Activated naive CD4-positive, alpha-beta T cell (primary cell): ENCODE measurements around the gene GOSR2.
"Not testable (repeated sequence)": the region's sequence is repeated elsewhere in the genome, so short reads cannot be mapped to it uniquely, and the experiment has no call there.

Experiments
- DNase-seq, 4 experiments: peaks; one replicate each; lab custom pipeline; 2025; lab: John Stamatoyannopoulos, UW

The GOSR2 gene

GRCh38 chr17:46930051-46930450, 7.1 kb downstream of the GOSR2 start:
- no peak for DNase-seq

- DNase-seq = no peak
These were observed 8.6 kb downstream of the GOSR2 start for GRCh38 chr17:46931596-46931995.

- DNase-seq = no peak
These were observed 12.8 kb downstream of the GOSR2 start for GRCh38 chr17:46935658-46936266.

- DNase-seq = peak; percentile 15 to 50 (median 35)
These were observed 17.9 kb downstream of the GOSR2 start for GRCh38 chr17:46940692-46941404.

GRCh38 chr17:46942441-46943217, 19.7 kb downstream of the GOSR2 start:
- peak in 2 of 4 experiments; percentile 23 to 30 for DNase-seq

GRCh38 chr17:46943218-46943500, 20.2 kb downstream of the GOSR2 start:
- DNase-seq = no peak

GRCh38 chr17:46943501-46944393, 20.8 kb downstream of the GOSR2 start:
- DNase-seq = no peak

GRCh38 chr17:46944931-46945330, 22.0 kb downstream of the GOSR2 start:
- no peak for DNase-seq

GRCh38 chr17:46947216-46947615, 24.3 kb downstream of the GOSR2 start:
- DNase-seq = no peak

GRCh38 chr17:46948544-46948943, 25.6 kb downstream of the GOSR2 start:
- DNase-seq = no peak

- no peak for DNase-seq
These were observed 26.6 kb downstream of the GOSR2 start for GRCh38 chr17:46949291-46950174.

- DNase-seq = no peak
These were observed 27.5 kb downstream of the GOSR2 start for GRCh38 chr17:46950342-46950996.

- DNase-seq = no peak
These were observed 28.1 kb downstream of the GOSR2 start for GRCh38 chr17:46950997-46951621.

GRCh38 chr17:46951706-46952105, 28.7 kb downstream of the GOSR2 start:
- no peak for DNase-seq

- DNase-seq = no peak
These were observed 29.2 kb downstream of the GOSR2 start for GRCh38 chr17:46952115-46952514.

GRCh38 chr17:46953191-46953590, 30.2 kb downstream of the GOSR2 start:
- not testable (repeated sequence) for DNase-seq

- no peak for DNase-seq
These were observed 35.2 kb downstream of the GOSR2 start for GRCh38 chr17:46958041-46958591.

GRCh38 chr17:46960152-46960551, 37.2 kb downstream of the GOSR2 start:
- DNase-seq = no peak

GRCh38 chr17:46962374-46962790, 39.4 kb downstream of the GOSR2 start:
- DNase-seq = no peak

- no peak for DNase-seq
These were observed 40.6 kb downstream of the GOSR2 start for GRCh38 chr17:46963571-46963970.
